Skin of body (tissue), 2 donors: ENCODE results near the gene PSMG4. TPM values are rescaled to one million over a fixed set of nuclear protein-coding genes. Genes with fewer than 3 reads are reported as not detected.
A peak's percentile ranks its signal among the peaks of the same experiment; 100 is the strongest.
"Not testable (repeated sequence)": the region's sequence is repeated elsewhere in the genome, so short reads cannot be mapped to it uniquely, and the experiment has no call there.

Experiments
- DNase-seq: peaks from one replicate; lab custom pipeline; 2025; lab: John Stamatoyannopoulos, UW
- total RNA-seq: library from RNA; depleted of rRNA; stranded (reverse); fragments of >200 nt; gene quantifications from one replicate; pipeline ENCODE4 v1.2.3, GENCODE V29; 2014

The PSMG4 gene
- total RNA-seq, 1 donor from 2014 or later = 11.9 TPM

- no peak for DNase-seq
Measured at GRCh38 chr6:3230256-3230882, 28.4 kb upstream of the PSMG4 start.

GRCh38 chr6:3230900-3231246, 27.9 kb upstream of the PSMG4 start:
- peak; percentile 59 for DNase-seq

- DNase-seq = peak; percentile 81
Measured at GRCh38 chr6:3231247-3232016, 27.3 kb upstream of the PSMG4 start.

GRCh38 chr6:3232017-3232945, 26.5 kb upstream of the PSMG4 start:
- no peak for DNase-seq

- no peak for DNase-seq
Measured at GRCh38 chr6:3233321-3233720, 25.4 kb upstream of the PSMG4 start.

GRCh38 chr6:3233904-3234303, 24.8 kb upstream of the PSMG4 start:
- DNase-seq = no peak

GRCh38 chr6:3235486-3235885, 23.3 kb upstream of the PSMG4 start:
- DNase-seq = no peak

GRCh38 chr6:3236005-3236404, 22.7 kb upstream of the PSMG4 start:
- DNase-seq = no peak

GRCh38 chr6:3237761-3238662, 20.7 kb upstream of the PSMG4 start:
- peak; percentile 38 for DNase-seq

GRCh38 chr6:3239110-3239830, 19.5 kb upstream of the PSMG4 start:
- DNase-seq = no peak

GRCh38 chr6:3240595-3240994, 18.2 kb upstream of the PSMG4 start:
- no peak for DNase-seq

- DNase-seq = not testable (repeated sequence)
Measured at GRCh38 chr6:3241745-3242144, 17.0 kb upstream of the PSMG4 start.

GRCh38 chr6:3242768-3243167, 16.0 kb upstream of the PSMG4 start:
- no peak for DNase-seq

- DNase-seq = no peak
Measured at GRCh38 chr6:3244003-3244831, 14.5 kb upstream of the PSMG4 start.

- DNase-seq = not testable (repeated sequence)
Measured at GRCh38 chr6:3244832-3245161, 13.9 kb upstream of the PSMG4 start.

GRCh38 chr6:3245216-3245615, 13.5 kb upstream of the PSMG4 start:
- DNase-seq = no peak

GRCh38 chr6:3247255-3248146, 11.2 kb upstream of the PSMG4 start:
- DNase-seq = peak; percentile 58

- no peak for DNase-seq
Measured at GRCh38 chr6:3249821-3250220, 8.9 kb upstream of the PSMG4 start.
